ENCODE results near the gene MKRN2. TPM values are rescaled to one million over a fixed set of nuclear protein-coding genes. Genes with fewer than 3 reads are reported as not detected.

MKRN2 gene
- total and polyA plus RNA-seq, 3 donors from 2014 or later = 82.6 to 117 (median 93.6) TPM

DNA sequence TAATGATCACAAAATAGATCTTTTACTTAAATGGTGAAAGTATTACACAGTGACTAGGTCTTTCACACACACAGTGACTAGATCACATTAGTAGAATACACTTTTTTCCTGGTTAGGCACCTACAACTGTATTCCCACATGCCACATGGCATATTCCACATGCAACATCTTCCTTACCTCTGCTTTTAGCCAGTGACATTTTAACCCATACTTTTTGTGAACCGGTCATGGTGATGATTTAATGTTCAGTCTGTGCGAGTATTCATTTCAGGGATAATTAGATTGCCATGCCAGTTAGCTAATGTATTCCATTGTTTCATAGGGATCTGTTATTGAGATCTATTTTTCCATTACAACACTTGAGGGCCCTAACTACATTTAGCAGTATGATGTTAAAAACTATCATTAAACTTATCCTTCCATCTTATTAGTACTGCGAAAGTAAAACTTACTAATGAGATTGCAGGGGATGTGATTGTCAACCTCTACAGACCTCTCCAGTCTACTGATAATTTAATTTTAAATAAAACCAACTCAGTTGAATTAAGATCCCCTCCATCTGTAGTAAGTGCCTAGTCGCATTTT is 44.3 kb upstream of the MKRN2 start:
- Histone ChIP-seq H3K9me3 (no peaks in the 10 kb centered on the region), H3K4me1 (no peaks in the 10 kb centered on the region), H3K27me3 (no peaks in the 10 kb centered on the region), H3K4me3 (no peak overlapping the region), H3K27ac (no peak overlapping the region), H3K36me3 (ENCODE audit: low read depth, missing control alignments) (no peaks in the 10 kb centered on the region)
- intact Hi-C loops (cut with DNase I; ENCODE audit: low total_unique reads) = no loop called here
- no peak for DNase-seq
- TF ChIP-seq CTCF (IDR thresholded peaks at IDR 0.05) (no peak), POLR2A (IDR thresholded peaks at IDR 0.05) (no peak)
- WGBS, 2 donors = 91 to 97% methylated on average over 4 of the region's 4 CpGs

DNA sequence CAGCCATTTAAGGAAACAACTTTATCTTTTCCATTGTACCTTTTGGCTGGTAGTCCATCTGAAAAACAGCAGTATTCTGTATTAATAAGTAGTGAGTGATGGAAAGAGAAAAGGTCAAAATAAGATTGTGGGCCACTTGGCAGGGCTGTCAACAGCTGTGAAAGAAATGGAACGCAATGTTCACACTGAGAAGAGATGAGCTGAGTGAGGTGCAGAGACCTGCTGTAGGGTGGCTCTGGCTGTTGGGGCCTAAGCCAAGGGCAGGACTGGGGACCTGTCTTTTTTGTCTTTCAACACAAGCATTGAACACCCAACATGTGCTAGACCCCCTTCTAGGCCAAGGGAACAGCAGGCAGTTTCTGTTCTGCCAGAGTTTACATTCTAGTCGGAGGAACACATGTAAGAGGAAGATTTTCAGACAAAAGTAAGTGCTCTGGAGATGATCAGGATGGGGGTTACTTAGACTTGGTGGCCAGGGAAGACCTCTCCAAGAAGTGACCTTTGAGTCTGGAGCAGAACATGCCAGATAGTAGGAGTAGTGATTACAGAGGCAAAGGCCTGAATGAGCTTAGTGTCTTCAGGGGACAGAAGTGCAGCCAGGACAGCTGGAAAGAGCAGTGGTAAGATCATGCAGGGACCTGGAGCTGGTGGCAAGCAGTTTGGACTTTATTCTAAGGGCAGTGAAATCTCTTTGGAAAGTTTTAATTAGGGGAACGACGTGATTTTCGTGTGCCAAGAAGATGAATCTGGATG is 43.0 kb upstream of the MKRN2 start:
- DNase-seq = no peak
- TF ChIP-seq POLR2A (IDR thresholded peaks at IDR 0.05) (no peak), CTCF (IDR thresholded peaks at IDR 0.05) (no peak)
- Histone ChIP-seq H3K27me3 (no peaks in the 10 kb centered on the region), H3K36me3 (ENCODE audit: low read depth, missing control alignments) (no peaks in the 10 kb centered on the region), H3K9me3 (no peaks in the 10 kb centered on the region), H3K27ac (peak overlapping the region in 1 of 2 donors; percentile 56), H3K4me3 (no peak overlapping the region), H3K4me1 (no peaks in the 10 kb centered on the region)
- intact Hi-C loops (cut with DNase I; ENCODE audit: low total_unique reads) = no loop called here
- whole genome bisulfite sequencing, 2 donors = 51% methylated on average over 5 of the region's 5 CpGs

DNA sequence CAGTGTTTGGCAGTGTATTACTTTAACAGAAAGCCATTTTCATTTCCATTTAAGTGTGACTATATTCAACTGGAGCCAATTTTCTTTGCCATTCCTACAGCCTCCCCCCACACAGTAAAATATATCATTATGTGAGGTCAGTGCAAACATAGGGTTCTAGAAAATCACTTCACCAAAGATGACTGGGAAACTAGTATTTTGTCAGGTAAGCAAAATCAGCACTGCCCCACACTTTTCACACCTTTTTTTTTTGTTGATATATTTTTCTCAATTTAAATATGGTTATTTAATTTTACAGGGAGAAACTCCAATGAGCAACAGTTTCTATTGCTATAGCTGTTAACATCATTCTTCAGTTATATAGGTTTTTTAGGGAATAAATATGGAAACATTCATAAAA is 41.3 kb upstream of the MKRN2 start:
- no peak overlapping the region for H3K27ac ChIP-seq
- no peaks in the 10 kb centered on the region for H3K27me3 ChIP-seq
- H3K4me1 ChIP-seq = no peaks in the 10 kb centered on the region
- no peak for DNase-seq
- no peaks in the 10 kb centered on the region for H3K9me3 ChIP-seq
- intact Hi-C loops (cut with DNase I; ENCODE audit: low total_unique reads) = no loop called here
- H3K4me3 ChIP-seq = no peak overlapping the region
- TF ChIP-seq CTCF (IDR thresholded peaks at IDR 0.05) = no peak
- TF ChIP-seq POLR2A (IDR thresholded peaks at IDR 0.05) = no peak
- no peaks in the 10 kb centered on the region for H3K36me3 ChIP-seq (ENCODE audit: low read depth, missing control alignments)

DNA sequence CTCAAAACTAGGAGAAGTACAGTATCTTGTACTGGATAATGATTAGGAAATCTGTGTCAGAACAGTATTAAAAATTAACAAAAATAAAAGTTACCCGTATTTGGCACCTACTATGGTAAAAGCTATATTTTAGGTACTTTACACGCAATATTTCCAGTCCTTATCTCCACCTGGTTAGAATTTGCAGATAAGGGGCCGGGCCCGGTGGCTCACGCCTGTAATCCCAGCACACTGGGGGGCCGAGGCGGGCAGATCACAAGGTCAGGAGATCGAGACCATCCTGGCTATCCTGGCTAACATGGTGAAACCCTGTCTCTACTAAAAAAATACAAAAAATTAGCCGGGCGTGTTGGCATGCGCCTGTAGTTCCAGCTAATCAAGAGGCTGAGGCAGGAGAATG is 40.0 kb upstream of the MKRN2 start:
- TF ChIP-seq CTCF (IDR thresholded peaks at IDR 0.05) (no peak), POLR2A (IDR thresholded peaks at IDR 0.05) (no peak)
- no peaks in the 10 kb centered on the region for H3K36me3 ChIP-seq (ENCODE audit: low read depth, missing control alignments)
- intact Hi-C loops (cut with DNase I; ENCODE audit: low total_unique reads) = no loop called here
- H3K4me3 ChIP-seq = no peak overlapping the region
- no peaks in the 10 kb centered on the region for H3K9me3 ChIP-seq
- H3K27me3 ChIP-seq = no peaks in the 10 kb centered on the region
- H3K27ac ChIP-seq = no peak overlapping the region
- H3K4me1 ChIP-seq = no peaks in the 10 kb centered on the region
- no peak for DNase-seq
- WGBS, 2 donors = 86 to 87% methylated on average over 10 to 11 of the region's 11 CpGs

Data from testis (tissue), 3 donors.